A549 (cell line): Measurements from ENCODE around the gene ICE2.

Experiments used
- CTCF ChIP-seq: fragments of >200 bp; sonication (Bioruptor Twin); formaldehyde crosslinking; IDR thresholded peaks from 3 replicates; pipeline ENCODE4 v1.5.1; 2016
- HMGXB4 ChIP-seq: fragments of 250-450 bp; sonication (Bioruptor Pico); IDR thresholded peaks from 2 replicates; pipeline ENCODE4 v1.5.0; 2021; ENCODE audit warnings: mild to moderate bottlenecking, moderate library complexity, borderline replicate concordance
- POLR2A ChIP-seq: IDR thresholded peaks from 2 replicates; pipeline ENCODE4 v1.6.1; 2012; ENCODE audit warnings: mild to moderate bottlenecking, low read length
- POLR2AphosphoS2 ChIP-seq: conservative IDR thresholded peaks from 2 replicates; pipeline ENCODE4 v1.6.1; 2012; ENCODE audit warnings: low read length, improper control_type of control experiment, inconsistent platforms
- REST ChIP-seq: fragments of 200-600 bp; sonication (generic); IDR thresholded peaks from 2 replicates; pipeline ENCODE4 v1.6.1; 2016; ENCODE audit warnings: antibody characterized with exemption, mild to moderate bottlenecking, moderate library complexity
- RFX5 ChIP-seq: fragments of 450-650 bp; IDR thresholded peaks from 2 replicates; pipeline ENCODE4 v1.7.1; 2014; ENCODE audit warnings: antibody characterized with exemption, mild to moderate bottlenecking, moderate library complexity
- ZC3H11A ChIP-seq: fragments of 450-650 bp; IDR thresholded peaks from 2 replicates; pipeline ENCODE4 v1.6.1; 2014; ENCODE audit warnings: antibody characterized with exemption, mild to moderate bottlenecking

- TF ChIP-seq POLR2A (no peak), ZC3H11A (no peak), CTCF (no peak), POLR2AphosphoS2 (no peak), HMGXB4 (CRISPR knock-in tag) (no peak), REST (no peak), RFX5 (no peak)
Observed at GRCh38 chr15:60416484-60416883, 62.5 kb downstream of the ICE2 start.
